ENCODE results near the gene NAA60. TPM values are rescaled to one million over a fixed set of nuclear protein-coding genes. Genes with fewer than 3 reads are reported as not detected.
A peak's percentile ranks its signal among the peaks of the same experiment; 100 is the strongest.

Gene NAA60
- 48.6 TPM for total RNA-seq
- long read RNA-seq, transcript NAA60-234 (2 exons, 578 nt) = minor isoform, 14 of 72 reads
- long read RNA-seq, transcript NAA60-229 (7 exons, 2,531 nt) = major isoform, 20 of 72 reads
- long read RNA-seq, partial matches to known transcripts = 23 of 72 reads
- long read RNA-seq, other reads (novel, unspliced or antisense) = 6 of 72 reads

DNA sequence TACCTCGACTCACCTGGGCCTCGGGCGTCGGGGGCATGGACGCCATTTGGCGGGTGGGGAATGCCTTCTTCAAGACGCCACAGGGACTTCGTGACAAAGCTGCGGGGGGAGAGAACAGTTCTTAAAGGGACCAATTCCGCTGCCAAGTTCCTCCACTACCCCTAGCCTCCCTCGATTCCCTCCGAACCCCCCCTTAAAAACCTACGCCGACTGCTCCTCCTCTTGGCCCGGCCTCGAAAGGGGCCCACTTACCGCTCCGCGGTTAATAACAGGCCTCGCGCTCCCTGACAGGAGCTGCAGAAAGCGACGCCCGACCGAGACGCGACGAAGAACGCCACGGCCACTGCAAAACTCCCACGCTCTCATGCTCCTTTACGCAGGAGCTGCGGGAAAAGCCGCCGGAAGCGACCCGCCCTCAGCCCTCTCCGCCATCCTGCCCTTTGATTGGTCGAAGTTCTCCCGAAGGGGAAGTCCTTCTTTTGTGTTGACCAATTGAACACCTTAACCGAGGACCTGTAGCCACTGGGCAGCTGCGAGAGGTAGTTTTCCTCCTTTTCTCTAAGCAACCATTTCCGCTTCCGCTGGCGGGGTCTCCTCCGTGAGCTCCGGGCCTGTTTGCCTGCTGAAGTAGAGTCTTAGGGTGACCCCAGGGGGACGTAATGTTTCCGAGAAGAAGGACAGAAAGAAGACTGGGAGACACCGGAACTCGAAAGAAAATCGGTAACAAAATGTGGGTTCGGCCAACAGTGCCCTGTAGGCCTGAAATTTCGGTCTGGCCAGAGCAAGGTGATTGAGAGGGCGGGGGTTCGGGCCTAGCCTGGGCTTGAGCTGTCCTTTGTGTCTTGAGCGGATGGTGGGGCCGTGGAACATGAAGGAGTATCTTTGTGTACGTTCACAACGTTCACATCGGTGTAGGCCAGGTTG is at the start of gene NAA60, which contains the start of gene ZNF597:
NAA60 (plus strand) TSS at position 573 of the 924 bp plus-strand sequence. CDS start 32,548 bp downstream, outside the sequence.
ZNF597 (minus strand) TSS at position 397 of the 924 bp plus-strand sequence; CDS start at position 46, 351 bp downstream.
- ATAC-seq = peak; percentile 99
- intact Hi-C loops (cut with micrococcal nuclease) = no loop called here
- peak; percentile 81 for DNase-seq

DNA sequence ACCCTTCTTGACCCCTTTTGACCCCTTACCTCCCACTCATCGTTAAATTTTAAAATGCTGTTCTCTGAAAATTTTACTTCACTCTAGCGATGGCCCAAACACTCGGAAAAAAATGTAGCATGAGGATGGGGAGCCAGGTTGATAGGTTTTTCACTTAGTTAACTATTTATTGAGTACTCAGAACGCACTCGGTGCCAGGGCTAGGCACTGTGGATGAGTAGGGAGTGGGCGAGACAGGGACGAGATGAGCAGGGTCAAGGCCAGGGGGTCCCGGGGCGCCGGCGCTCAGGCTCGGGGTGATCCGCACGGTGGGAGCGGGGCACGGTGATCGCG is 43.1 kb upstream of the NAA60 start:
- intact Hi-C loops (cut with micrococcal nuclease) = no loop called here
- ATAC-seq (no peak), DNase-seq (no peak)

DNA sequence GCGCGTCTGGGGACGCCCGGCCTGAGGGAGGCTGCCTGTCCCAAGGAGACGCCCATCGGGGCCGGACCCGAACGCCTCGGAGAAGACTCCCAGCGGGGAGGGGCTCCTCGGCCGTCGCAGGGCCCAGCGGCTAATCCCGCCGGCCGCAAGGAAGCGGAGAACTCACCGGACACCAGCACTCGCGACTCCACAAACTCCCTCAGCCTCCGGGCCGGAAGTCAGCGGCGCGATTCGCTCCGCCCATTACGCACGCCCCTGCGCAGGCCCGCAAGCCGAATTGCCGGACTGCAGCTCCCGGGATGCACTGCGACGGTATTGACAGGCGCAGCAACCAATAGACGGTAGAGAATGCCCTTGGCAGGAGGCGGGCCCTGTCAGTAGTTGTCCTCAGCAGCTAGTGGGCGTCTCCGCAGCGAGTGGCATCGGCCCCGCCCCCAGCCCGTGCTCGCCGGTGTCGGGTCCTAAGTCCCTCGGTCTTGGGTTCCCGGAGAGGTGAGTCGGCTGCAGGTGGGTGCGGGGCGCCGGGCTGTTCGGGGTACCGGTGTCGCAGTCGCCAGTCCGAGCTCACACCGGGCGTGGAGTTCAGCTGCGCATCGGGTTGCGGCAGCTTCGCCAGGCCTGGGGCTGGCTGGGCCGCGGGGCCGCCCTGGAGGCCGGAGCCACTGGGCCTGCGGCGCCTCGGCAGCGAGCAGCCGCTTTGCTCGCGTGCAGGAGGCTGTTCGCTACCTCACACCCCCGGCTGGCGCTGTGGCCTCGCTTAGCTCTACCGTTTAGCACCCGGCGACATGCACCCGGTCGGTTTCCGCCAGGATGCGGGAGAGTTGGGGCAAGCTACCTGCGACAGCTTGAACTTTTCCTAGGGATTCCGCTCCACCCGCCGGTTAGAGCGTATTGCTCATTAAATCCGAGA is 42.4 kb upstream of the NAA60 start, which contains the start of the genes ZNF174 and ZSCAN32:
ZNF174 (plus strand) TSS at position 437 of the 910 bp plus-strand sequence. CDS start 790 bp downstream, outside the sequence.
ZSCAN32 (minus strand) TSS at position 226 of the 910 bp plus-strand sequence. CDS start 3,447 bp downstream, outside the sequence.
- DNase-seq (peak; percentile 98), ATAC-seq (peak; percentile 100)
- intact Hi-C loops (cut with micrococcal nuclease) = no loop called here

DNA sequence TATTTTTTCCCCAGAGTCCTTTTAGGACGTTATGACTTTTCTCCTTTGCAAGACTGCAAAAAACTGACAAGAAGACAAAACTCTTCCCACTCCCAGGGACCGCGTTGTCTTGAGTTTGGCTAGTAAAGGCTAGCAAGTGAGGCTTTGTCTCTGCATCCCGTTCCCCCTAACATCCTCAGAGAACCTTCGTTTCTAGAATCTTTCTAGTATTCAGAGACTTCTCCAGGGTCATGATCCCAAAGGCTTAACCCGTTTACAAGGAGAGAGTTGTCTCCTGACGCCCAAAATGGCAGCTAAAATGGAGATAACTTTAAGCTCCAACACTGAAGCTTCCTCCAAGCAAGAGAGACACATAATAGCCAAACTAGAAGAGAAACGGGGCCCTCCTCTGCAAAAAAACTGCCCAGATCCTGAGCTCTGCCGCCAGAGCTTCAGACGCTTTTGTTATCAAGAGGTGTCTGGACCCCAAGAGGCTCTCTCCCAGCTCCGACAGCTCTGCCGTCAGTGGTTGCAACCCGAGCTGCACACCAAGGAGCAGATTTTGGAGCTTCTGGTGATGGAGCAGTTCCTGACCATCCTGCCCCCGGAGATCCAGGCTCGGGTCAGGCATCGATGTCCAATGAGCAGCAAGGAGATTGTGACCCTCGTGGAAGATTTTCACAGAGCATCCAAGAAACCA is 41.6 kb upstream of the NAA60 start:
- DNase-seq = no peak

DNA sequence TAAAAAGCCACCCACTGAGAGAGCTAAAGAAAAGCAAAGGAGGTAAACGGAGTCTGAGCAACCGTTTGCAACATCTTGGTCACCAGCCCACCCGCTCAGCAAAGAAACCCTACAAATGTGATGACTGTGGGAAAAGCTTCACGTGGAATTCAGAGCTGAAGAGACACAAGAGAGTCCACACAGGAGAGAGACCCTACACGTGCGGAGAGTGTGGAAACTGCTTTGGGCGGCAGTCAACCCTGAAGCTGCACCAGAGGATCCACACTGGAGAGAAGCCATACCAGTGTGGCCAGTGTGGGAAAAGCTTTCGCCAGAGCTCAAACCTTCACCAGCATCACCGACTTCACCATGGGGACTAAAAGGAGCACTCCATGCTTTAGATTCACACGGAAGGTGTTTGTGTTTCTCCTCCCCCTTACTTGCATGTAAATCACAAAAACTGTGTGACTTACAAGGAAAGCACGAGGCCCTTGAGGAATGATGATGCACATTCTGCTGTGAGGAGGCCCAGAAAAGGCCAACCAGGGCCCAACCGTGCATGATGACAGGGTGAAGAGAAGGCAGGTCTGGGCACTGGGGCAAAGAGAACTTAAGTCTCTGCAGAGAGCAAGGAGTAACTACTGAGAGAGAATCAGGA is 34.8 kb upstream of the NAA60 start:
- intact Hi-C loops (cut with micrococcal nuclease) = no loop called here
- no peak for DNase-seq
- no peak for ATAC-seq

More for the DNA sequence above, 41.6 kb upstream of the NAA60 start:
- ATAC-seq = no peak
- intact Hi-C loops (cut with micrococcal nuclease) = no loop called here

DNA sequence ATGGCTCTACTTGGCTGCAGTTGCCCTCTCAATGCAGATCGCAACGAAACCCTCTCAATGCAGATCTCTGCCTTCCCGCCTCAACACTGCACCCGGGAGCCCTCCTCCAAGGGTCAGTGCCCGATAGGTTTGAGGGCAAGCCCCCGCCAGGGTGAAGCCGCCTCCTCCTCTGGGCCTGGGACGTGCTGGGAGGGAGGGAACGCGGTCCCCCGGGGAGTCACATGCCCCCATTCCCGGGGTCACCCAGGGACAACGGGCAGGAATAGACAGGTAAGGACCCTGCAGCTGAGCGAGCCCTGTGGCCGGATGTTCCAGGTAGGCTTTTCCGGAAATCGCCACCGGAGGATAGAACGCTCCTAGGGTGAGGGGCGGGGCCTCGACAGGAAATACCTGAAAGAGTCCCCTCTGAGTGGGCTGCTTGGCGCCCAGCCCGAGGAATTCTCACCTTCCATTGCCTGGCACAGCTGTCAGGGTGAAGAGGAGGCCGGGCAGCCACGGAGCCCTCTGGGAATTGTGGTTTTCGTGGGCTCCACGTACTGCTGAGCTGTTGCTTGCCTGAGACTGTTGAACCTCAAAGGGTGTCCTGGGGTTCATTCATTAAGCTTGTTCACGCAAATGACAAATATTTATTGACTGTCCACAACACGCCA is 29.6 kb upstream of the NAA60 start:
- ATAC-seq (no peak), DNase-seq (no peak)
- intact Hi-C loops (cut with micrococcal nuclease) = no loop called here

DNA sequence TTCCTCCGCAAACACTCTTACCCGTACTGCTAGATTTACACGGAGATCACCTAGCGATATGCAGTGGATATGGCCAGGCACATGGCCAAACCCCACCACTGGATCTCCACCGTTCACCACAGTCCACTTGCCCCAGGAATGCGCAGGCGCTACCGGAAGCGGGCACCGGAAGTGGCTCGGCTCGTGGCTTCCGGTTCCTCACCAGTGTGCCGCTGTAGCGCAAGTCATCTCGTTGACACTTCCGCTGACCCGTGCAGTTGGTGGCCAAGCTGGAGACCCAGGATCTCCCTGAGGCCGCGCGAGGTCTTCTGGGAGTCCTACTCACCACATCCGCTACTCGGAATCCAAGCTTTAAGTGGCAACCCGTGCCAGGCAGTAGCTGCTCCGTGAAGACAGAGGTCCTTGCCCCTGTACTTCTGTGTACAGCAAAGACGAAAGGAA is 11.7 kb upstream of the NAA60 start:
- intact Hi-C loops (cut with micrococcal nuclease) = no loop called here
- ATAC-seq (peak; percentile 77), DNase-seq (peak; percentile 73)

DNA sequence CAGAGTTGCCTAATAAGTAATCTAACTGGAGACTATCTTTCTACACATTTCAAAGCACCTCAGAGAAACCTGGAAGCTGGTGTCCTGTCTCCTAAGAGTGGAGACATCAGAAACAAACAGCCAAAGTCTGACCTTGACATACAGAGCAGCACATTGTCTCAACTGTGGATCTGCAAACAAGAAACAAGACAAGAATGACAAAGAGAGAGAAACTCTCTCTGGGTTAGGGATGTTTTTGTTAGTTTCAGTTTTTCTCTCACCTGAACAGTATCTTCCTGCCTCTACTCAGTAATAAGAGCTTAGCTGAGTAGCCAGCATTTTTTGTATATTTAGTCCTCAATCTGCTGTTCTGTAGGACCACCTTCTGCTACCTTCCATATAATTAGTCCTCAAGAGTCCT is 9.1 kb upstream of the NAA60 start:
- intact Hi-C loops (cut with micrococcal nuclease) = no loop called here
- ATAC-seq = no peak
- DNase-seq = no peak

DNA sequence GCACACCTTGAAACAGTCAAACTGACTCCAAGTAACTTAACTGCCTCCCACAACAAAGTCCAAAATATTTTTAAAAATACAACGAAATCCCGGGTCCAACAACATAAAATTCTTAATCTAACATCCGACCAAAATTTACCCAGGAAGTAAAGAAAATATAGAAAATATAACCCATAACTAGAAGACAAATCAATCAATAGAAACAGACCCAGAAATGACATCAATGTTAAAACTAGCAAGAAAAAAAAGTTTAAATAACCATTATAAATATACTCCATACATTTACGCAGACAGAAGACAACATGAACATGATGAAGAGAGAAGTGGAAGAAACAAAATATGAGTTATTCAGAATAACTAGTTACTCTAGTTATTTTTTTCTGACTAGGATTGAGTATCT is 3.8 kb upstream of the NAA60 start:
- ATAC-seq (no peak), DNase-seq (no peak)
- intact Hi-C loops (cut with micrococcal nuclease) = no loop called here

DNA sequence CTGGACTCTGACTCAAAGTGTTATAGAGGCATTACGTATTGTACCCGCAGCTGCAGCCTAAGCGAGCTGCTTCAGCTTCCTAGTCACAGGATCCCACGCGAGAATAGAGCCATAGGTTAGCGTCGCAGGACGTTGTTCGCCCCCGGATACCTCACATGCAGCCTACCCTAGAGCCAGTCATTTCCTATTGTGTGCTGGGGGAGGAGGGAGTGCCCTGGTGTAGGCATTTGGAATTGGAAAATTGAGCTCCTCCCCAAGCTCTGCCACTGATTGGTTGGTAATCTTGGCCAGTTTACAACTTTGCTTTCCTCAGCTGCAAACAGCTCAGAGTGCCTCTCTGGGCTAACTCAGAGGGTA is 530 bp downstream of the NAA60 start:
- intact Hi-C loops (cut with micrococcal nuclease) = no loop called here
- DNase-seq (no peak), ATAC-seq (peak; percentile 60)

DNA sequence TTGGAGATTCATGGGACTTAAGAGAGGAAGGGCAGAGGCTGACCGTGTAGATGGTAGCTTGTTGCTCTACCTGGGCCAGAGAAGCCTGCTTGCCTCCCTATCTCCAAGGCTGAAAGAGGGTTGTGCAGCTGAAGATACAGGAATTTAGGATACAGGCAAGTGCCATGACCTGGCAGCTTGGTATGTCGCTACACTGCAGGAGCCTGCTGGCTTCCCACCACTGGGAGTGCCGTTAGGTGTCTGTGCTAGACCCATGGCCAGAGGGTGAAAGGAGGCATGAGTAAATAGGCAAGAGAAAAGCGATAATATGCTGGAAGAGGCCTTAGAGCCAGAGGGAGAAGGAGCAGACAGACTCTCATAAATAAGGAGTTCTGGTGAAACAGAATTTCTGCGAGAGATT is 10.6 kb downstream of the NAA60 start:
- no peak for ATAC-seq
- DNase-seq = no peak
- intact Hi-C loops (cut with micrococcal nuclease) = no loop called here

DNA sequence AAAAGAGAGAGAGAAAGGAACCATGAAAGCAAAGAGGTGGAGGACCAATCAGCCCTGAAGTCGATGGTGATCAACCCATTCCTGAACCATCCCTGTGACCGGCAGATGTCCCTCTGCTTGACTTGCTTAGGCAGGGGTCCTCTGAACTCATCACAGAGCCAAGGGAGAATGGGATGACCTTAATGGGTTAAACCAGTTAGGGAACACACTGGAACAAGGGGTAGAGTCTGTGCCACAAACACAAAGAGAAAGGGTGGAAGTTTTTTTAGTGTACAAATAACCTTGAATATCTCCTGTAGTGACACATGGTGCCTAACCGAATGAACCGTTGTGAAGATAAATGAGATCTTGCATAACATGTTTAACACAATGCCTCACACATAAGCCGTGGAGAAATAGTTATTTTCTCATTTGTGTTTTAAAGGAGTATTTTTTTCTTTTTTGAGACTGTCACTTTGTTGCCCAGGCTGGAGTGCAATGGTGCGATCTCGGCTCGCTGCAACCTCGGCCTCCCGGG is 11.2 kb downstream of the NAA60 start:
- no peak for DNase-seq
- ATAC-seq = no peak
- intact Hi-C loops (cut with micrococcal nuclease) = no loop called here

DNA sequence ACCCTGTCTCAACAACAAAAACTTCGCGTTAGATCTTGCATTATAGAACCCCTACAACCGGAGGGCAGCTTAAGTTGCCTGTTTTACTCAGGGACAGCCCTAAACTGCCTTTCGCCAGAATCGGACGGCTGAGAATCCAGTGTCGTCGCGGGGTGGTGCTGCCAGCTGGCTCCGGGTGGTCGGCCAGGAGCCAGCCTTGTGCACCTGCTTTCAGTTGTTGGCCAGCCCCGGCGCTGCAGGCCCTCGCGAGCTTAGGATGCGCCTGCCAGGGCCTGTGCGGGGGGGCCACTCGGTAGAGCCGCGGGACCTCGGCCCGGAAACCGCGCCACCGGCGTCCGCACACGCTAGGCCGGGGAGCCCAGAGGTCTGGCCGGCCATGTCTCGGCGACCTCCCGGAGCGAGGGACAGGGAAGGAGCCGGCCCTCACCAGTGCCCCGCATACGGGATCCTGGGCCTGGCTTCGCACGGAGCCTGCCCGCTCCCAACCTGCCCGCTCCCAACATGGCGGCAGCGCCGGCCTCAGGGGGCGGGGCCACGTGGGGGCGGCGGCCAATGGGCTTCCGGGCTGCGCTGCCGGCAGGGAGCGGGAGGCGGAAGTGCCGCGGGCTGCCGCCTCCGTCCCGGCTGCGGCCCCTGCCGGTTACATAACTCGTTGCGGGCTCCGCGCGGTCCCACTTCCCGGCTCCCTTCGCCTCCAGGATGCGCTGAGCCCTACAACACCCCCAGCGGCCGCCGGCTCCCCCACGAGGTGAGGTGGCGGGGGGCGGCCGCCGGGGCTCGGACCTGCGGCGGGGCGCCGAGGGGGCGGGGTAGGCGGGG is 14.2 kb downstream of the NAA60 start:
- peak; percentile 90 for ATAC-seq
- intact Hi-C loops (cut with micrococcal nuclease) = no loop called here

DNA sequence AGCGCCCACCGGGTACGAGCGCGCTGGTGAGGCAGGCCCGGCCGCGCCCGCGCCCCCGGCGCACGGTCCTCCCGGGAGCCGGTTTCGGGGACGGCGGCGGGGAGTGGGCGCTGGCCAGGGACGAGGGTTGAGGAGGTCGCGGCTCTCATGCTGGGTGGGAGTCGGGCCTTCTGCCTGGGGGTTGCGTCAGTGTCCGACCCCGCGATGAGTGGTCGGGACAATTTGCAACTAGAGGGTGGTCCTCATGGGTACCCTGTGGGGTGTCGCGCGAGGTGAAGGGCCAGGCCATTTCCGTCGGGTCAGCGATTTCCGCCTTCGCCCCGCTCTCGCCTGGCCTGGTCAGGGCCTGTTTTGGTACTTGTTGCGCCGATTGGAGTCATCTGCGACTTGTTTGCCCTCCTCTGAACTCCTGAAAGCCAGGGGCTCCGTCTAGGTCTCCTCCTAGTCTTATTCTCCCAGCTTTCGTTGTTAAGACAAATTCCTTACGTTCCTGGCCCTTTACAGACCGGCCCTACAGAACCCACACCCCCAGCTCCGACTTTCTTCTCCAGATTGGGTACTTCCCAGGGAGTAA is 14.9 kb downstream of the NAA60 start:
- DNase-seq (peak; percentile 53), ATAC-seq (no peak)
- intact Hi-C loops (cut with micrococcal nuclease) = no loop called here

More for the DNA sequence above, 14.2 kb downstream of the NAA60 start:
- DNase-seq = peak; percentile 96

DNA sequence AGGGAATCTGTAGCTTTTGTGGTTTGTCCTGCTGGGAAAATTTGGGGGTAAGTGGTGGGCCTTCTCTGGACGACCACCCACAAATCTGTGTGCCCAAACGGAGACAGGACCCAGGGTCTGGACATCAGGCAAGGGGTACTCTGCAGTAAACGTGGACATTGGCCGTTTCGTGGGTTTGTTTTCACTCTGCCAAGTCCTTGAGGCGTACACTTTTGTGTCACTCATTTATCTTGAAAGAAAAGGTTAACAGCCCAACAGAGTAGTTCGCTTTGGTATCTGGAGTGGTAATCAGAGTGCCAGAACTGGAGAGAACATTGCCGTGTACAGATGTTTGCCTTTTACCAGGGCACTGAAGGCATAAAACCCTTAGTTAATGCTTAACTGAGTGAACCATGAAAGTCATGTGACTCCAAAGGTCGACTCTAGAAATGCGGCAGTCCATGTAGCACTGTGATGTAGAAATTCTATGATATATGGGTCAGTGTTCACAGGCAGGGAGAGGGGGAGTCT is 15.4 kb downstream of the NAA60 start:
- ATAC-seq = no peak
- intact Hi-C loops (cut with micrococcal nuclease) = no loop called here

DNA sequence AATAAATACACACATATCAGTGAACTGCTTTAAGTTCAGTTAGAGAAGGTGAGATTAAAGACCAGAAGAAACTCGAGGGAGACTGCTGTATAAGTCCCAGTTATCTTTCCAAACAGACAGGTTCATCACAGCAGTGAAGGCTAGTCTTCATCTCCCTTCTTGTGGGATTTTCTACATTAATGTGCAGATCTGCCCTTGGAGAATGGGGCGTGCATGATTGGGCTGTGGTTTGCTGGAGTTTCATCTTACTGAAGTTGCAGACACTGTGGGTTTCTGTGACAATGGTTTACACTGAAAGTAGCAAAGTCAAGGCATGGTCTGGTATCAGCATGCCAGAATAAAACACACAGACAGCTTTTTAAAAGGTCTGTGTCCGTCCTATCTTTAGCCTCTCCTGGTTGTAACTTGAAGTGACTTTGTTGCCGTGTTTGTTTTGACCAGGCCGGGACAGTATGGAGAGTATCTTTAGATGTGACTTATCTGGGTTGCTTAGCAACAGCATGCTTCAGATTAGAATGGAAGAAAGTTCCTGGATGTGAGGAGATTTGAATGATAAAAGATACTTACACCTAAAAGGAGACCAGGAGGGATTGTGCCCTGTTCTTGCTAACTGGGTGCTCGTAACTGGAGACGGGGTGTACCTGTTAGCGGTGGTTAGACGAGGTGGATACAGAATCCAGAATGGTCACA is 16.1 kb downstream of the NAA60 start:
- ATAC-seq (peak; percentile 6), DNase-seq (no peak)
- intact Hi-C loops (cut with micrococcal nuclease) = no loop called here

More for the DNA sequence above, 15.4 kb downstream of the NAA60 start:
- no peak for DNase-seq

All from left ventricle myocardium superior (tissue), 1 donor.